SK-N-MC (cell line): Measurements from ENCODE around the gene YPEL3.

Experiments used
- EZH2 ChIP-seq: fragments of 200-600 bp; sonication (generic); IDR thresholded peaks from one replicate; pipeline ENCODE4 v1.6.1; 2017; ENCODE audit warnings: antibody characterized with exemption
- POLR2AphosphoS5 ChIP-seq: IDR thresholded peaks from 2 replicates; pipeline ENCODE4 v1.6.1; 2012; ENCODE audit warnings: mild to moderate bottlenecking, low read depth, low read length, borderline replicate concordance

DNA sequence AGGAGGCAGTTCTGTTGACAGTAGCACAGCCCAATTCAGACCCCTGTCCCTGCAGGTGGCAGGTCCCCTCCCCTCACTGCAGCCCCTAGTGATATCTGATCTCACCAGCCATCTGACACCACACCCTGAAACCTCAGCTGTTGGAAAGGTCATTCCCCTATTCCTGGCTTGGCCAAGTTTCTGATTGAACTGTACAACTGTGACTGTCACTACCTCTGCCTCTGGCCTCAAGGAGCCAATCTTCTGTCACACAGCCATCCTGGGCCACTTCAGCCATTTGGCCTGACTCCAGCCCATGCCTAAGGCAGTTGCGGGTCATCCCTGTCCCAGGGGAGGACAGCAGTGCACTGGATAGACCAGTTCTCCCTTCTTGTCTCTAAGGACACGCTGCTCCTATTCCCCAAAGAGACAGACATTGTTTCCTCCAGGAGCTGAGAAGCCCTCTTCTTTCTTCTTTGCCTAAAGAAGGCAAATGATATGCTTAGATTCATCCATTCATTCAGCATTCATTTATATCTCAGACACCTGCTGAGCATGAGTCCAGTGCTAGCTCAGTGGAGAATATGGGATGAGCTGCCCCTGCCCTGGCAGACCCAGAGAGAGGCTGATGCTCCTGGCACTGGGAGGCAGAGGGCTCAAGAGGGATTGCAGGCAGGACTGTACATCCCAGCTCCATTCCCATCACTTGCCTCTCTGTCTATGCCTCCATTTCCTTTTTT, 35.0 kb downstream of the YPEL3 start:
- TF ChIP-seq EZH2 (no peak), POLR2AphosphoS5 (no peak)
